Sigmoid colon (tissue), 7 donors: ENCODE measurements around the gene RBM26. TPM values are rescaled to one million over a fixed set of nuclear protein-coding genes. Genes with fewer than 3 reads are reported as not detected.
A peak's percentile ranks its signal among the peaks of the same experiment; 100 is the strongest.

Experiments used
- DNase-seq: peaks from one replicate; pipeline ENCODE4 v3.0.0-alpha.2; 2019
- H3K27ac ChIP-seq, 4 donors: fragments of 200-600 bp; sonication (generic); one replicate each; pipeline ENCODE4 v1.5.1; 2016 to 2019; ENCODE audit warnings: mild to moderate bottlenecking in 1 of 4
- H3K27me3 ChIP-seq, 3 donors: fragments of 200-600 bp; sonication (generic); one replicate each; pipeline ENCODE4 v1.5.1; 2019; ENCODE audit warnings: mild to moderate bottlenecking in 1 of 3
- H3K36me3 ChIP-seq, 4 donors: fragments of 200-600 bp; sonication (generic); one replicate each; pipeline ENCODE4 v1.5.1; 2016 to 2019
- H3K4me1 ChIP-seq, 4 donors: fragments of 200-600 bp; sonication (generic); one replicate each; pipeline ENCODE4 v1.5.1; 2017 to 2019
- H3K4me3 ChIP-seq, 4 donors: fragments of 200-600 bp; sonication (generic); one replicate each; pipeline ENCODE4 v1.5.1; 2017 to 2019; ENCODE audit warnings: mild to moderate bottlenecking in 2 of 4, moderate library complexity in 1 of 4
- H3K9me3 ChIP-seq, 4 donors: fragments of 200-600 bp in 3 of 4; sonication (generic) in 3 of 4; one replicate each; pipeline versions ENCODE4 v1.5.1 to v1.6.1; 2013 to 2019
- EP300 ChIP-seq, 4 donors: sonication (generic); formaldehyde crosslinking; IDR thresholded peaks; one replicate each; pipeline ENCODE4 v1.6.1; 2017; ENCODE audit warnings: antibody characterized with exemption in 4 of 4
- POLR2A ChIP-seq, 2 donors: fragments of 450-650 bp; IDR thresholded peaks; one replicate each; pipeline ENCODE4 v1.6.1; 2016; ENCODE audit warnings: antibody characterized with exemption in 2 of 2, mild to moderate bottlenecking in 2 of 2, moderate library complexity in 2 of 2
- POLR2AphosphoS5 ChIP-seq, 4 donors: sonication (generic); formaldehyde crosslinking; IDR thresholded peaks; one replicate each; pipeline ENCODE4 v1.6.1; 2017; ENCODE audit warnings: antibody characterized with exemption in 4 of 4
- WGBS, 2 donors: extraction: QIAGEN DNeasy Blood & Tissue Kit; methylation state at CpG; one replicate each; pipeline ENCODE4 v1.1.7; 2013; 5-methylcytosine and 5-hydroxymethylcytosine counted together
- intact Hi-C: fragments of 100-400 bp; cut with DNase I; formaldehyde crosslinking; loops from one replicate; pipeline ENCODE4 v1.15.1; 2023
- polyA plus RNA-seq, 3 donors: library from polyadenylated mRNA; stranded (reverse); fragments of 200-250 nt; gene quantifications; one replicate each; pipeline ENCODE4 v1.2.3, GENCODE V29; 2013
- total RNA-seq, 4 donors: library from RNA; depleted of rRNA; stranded (reverse); fragments of >200 nt; gene quantifications; one replicate each; pipeline ENCODE4 v1.1.0, GENCODE V29; 2016
- TF ChIP-seq, protein P1 (sequence below), 4 experiments: fragments of 450-650 bp in 3 of 4; fragments of 200-600 bp in 1 of 4; IDR thresholded peaks; one replicate each; pipeline ENCODE4 v1.5.1; 2016 to 2019; ENCODE audit warnings: antibody characterized with exemption in 4 of 4, mild to moderate bottlenecking in 3 of 4, moderate library complexity in 2 of 4
- donor health status: healthy with polysubstance abuse.
- donor health status: Bipolar disorder and iron deficiency.
- donor health status: healthy.

RBM26 gene
- total and polyA plus RNA-seq, 7 donors: 4.8 to 47.4 (median 29.6) TPM

DNA sequence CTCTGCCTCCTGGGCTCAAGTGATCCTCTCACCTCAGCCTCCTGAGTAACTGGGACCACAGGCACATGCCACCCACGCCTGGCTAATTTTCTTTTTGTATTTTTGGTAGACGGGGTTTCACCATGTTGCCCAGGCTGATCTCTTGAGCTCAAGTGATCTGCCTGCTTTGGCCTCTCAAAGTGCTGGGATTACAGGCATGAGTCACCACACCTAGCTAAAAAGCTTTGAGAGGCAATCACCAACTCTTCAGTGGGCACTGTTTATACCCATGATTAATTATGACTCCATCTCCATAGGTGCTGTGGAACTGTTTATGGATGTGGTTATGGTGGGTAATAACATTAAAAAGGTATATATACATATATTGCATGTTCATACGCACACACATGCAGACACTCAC is 7.5 kb upstream of the RBM26 start:
- H3K4me3 ChIP-seq: no peak overlapping the region
- WGBS, 2 donors: 90 to 95% methylated on average over 3 of the region's 3 CpGs

DNA sequence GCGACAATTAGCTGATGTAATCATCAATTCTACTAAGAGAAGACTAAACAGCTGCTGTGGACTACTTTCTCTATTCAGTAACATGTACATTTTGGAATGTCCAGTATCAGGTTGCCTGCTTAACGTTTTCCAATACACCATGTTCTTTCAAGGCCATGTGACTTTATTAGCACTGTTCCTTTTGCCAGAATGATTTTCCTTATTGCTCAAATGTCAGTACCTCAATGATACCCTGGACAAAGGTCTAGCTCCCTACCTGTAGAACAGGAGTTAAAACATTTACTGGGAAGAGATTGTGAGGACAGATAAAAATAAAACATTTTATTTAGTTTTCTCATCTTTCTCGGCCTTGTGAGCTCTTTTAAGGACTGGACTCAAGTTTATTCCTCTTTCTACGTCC is 3.8 kb upstream of the RBM26 start:
- 14 to 61% methylated on average over 4 of the region's 4 CpGs for WGBS, 2 donors
- TF ChIP-seq POLR2AphosphoS5 (IDR thresholded peaks at IDR 0.05): no peak
- TF ChIP-seq, protein P1, sequence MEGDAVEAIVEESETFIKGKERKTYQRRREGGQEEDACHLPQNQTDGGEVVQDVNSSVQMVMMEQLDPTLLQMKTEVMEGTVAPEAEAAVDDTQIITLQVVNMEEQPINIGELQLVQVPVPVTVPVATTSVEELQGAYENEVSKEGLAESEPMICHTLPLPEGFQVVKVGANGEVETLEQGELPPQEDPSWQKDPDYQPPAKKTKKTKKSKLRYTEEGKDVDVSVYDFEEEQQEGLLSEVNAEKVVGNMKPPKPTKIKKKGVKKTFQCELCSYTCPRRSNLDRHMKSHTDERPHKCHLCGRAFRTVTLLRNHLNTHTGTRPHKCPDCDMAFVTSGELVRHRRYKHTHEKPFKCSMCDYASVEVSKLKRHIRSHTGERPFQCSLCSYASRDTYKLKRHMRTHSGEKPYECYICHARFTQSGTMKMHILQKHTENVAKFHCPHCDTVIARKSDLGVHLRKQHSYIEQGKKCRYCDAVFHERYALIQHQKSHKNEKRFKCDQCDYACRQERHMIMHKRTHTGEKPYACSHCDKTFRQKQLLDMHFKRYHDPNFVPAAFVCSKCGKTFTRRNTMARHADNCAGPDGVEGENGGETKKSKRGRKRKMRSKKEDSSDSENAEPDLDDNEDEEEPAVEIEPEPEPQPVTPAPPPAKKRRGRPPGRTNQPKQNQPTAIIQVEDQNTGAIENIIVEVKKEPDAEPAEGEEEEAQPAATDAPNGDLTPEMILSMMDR (IDR thresholded peaks at IDR 0.05): no peak
- no peak for TF ChIP-seq POLR2A (IDR thresholded peaks at IDR 0.05)
- TF ChIP-seq EP300 (IDR thresholded peaks at IDR 0.05): no peak
- no peak for DNase-seq
- Histone ChIP-seq H3K27ac (no peak overlapping the region), H3K9me3 (no peaks in the 10 kb centered on the region), H3K36me3 (no peaks in the 10 kb centered on the region), H3K4me1 (peaks cover 0 to 16% (median 9%) of the 10 kb centered on the region in 4 donors), H3K4me3 (no peak overlapping the region), H3K27me3 (no peaks in the 10 kb centered on the region)
- intact Hi-C loops: loop anchor here (10.0 kb wide), 2 partner anchors 755 to 1275 kb away; partner anchors contain the start of gene OBI1

More for the DNA sequence above, 7.5 kb upstream of the RBM26 start:
- Histone ChIP-seq H3K27ac (no peak overlapping the region), H3K36me3 (no peaks in the 10 kb centered on the region), H3K4me1 (no peaks in the 10 kb centered on the region), H3K27me3 (no peaks in the 10 kb centered on the region), H3K9me3 (no peaks in the 10 kb centered on the region)
- TF ChIP-seq, protein P1 (IDR thresholded peaks at IDR 0.05): no peak
- TF ChIP-seq POLR2A (IDR thresholded peaks at IDR 0.05) (no peak), EP300 (IDR thresholded peaks at IDR 0.05) (no peak)
- DNase-seq: no peak
- intact Hi-C loops: no loop called here

DNA sequence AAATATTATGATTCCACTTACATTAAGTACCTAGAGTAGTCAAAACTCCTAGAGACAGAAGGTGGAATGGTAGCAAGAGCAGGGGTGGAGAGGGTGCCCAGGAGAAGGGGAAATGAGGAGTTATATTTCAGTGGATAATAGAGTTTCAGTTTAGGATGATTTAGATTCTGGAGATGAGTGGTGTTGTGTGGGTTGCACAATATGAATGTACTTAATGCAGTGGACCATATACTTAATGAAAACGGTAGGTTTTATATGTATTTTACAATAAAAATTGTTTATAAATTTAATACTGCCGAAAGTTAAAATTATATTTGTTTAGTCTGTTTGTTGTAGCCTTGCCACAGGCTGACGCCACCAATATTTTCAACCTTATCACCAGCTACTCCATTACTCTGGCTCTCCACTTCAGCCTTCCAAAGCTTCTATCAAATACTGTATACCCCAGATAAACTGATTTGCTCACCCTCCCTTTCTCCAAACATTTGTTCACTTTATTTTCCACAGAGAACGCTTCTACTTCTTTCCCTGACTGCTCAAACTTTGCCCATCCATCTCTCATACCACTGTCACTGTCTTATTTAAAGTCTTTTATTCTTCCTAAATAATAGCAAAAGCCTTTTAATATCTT is 1.4 kb upstream of the RBM26 start:
- Histone ChIP-seq H3K9me3 (no peaks in the 10 kb centered on the region), H3K27ac (no peak overlapping the region), H3K27me3 (no peaks in the 10 kb centered on the region), H3K4me1 (peaks cover 0 to 40% (median 31%) of the 10 kb centered on the region in 4 donors), H3K36me3 (no peaks in the 10 kb centered on the region), H3K4me3 (peak overlapping the region in 1 of 4 donors; percentile 87)
- no peak for DNase-seq
- 61 to 78% methylated on average over 4 of the region's 4 CpGs for WGBS, 2 donors
- intact Hi-C loops: loop anchor here (10.0 kb wide), 2 partner anchors 753 to 1273 kb away; partner anchors contain the start of gene OBI1
- no peak for TF ChIP-seq EP300 (IDR thresholded peaks at IDR 0.05)
- TF ChIP-seq POLR2A (IDR thresholded peaks at IDR 0.05): no peak
- TF ChIP-seq POLR2AphosphoS5 (IDR thresholded peaks at IDR 0.05): no peak
- TF ChIP-seq, protein P1 (IDR thresholded peaks at IDR 0.05): no peak

DNA sequence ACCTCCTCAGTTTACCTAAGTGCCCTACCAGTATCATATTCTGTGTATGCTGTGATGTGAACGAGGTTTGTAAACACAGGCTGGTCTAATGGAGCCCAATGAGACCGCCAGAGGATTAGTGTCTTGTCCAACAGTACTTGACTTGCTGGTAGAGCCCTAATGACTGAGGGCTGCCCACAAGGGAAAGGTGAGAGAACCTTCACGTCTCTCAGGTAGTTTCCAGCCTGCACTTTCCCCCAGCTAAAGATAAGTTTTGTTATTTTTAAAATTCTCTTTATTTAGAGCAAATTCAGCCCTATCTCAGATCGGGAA is 498 bp upstream of the RBM26 start:
- H3K27ac ChIP-seq: peak overlapping the region; percentile 93 to 97 (median 95)
- intact Hi-C loops: loop anchor here (10.0 kb wide), 2 partner anchors 752 to 1272 kb away; partner anchors contain the start of gene OBI1
- no peaks in the 10 kb centered on the region for H3K36me3 ChIP-seq
- no peaks in the 10 kb centered on the region for H3K27me3 ChIP-seq
- H3K4me1 ChIP-seq: peaks cover 0 to 49% (median 38%) of the 10 kb centered on the region in 4 donors
- DNase-seq: no peak
- H3K9me3 ChIP-seq: no peaks in the 10 kb centered on the region
- TF ChIP-seq, protein P1 (IDR thresholded peaks at IDR 0.05): peak in 1 of 4 experiments; percentile 4
- no peak for TF ChIP-seq POLR2AphosphoS5 (IDR thresholded peaks at IDR 0.05)
- peak overlapping the region; percentile 82 to 87 (median 86) for H3K4me3 ChIP-seq
- WGBS, 2 donors: 1 to 4% methylated on average over 4 of the region's 4 CpGs

DNA sequence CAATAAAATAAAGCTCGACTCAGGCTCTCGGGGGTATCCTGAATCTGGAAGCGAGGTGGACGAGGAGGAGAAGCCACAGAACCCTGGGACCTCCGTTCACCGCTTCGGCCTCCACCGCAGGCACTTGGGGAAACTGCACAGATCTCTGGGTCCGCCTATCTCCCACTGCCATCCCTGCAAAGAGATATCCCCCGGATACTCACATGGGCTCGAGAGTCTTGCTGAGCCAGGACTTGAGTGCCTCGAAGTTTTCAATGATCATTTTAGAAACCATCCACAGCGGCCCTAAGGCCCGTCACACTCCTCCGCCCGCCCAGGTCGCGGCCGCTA is 589 bp downstream of the RBM26 start:
- WGBS, 2 donors: 0% methylated on average over 19 of the region's 19 CpGs
- no peak for TF ChIP-seq EP300 (IDR thresholded peaks at IDR 0.05)
- TF ChIP-seq POLR2A (IDR thresholded peaks at IDR 0.05): no peak
- no peak for TF ChIP-seq POLR2AphosphoS5 (IDR thresholded peaks at IDR 0.05)
- TF ChIP-seq, protein P1 (IDR thresholded peaks at IDR 0.05): no peak
- H3K27ac ChIP-seq: peak overlapping the region; percentile 93 to 97 (median 95)
- H3K9me3 ChIP-seq: no peaks in the 10 kb centered on the region
- peak; percentile 63 for DNase-seq
- intact Hi-C loops: loop anchor here (10.0 kb wide), 2 partner anchors 751 to 1271 kb away; partner anchors contain the start of gene OBI1
- peak overlapping the region; percentile 82 to 87 (median 86) for H3K4me3 ChIP-seq
- H3K36me3 ChIP-seq: no peaks in the 10 kb centered on the region
- peaks cover 0 to 56% (median 41%) of the 10 kb centered on the region in 4 donors for H3K4me1 ChIP-seq
- H3K27me3 ChIP-seq: no peaks in the 10 kb centered on the region
